Measurements from ENCODE around the gene SYTL3.
A peak's percentile ranks its signal among the peaks of the same experiment; 100 is the strongest.

SYTL3 gene

GRCh38 chr6:158703111-158703836 is 53.4 kb downstream of the SYTL3 start:
- no peak for DNase-seq

GRCh38 chr6:158703837-158704822 is 54.3 kb downstream of the SYTL3 start:
- DNase-seq, result peak; percentile 63

- no peak for DNase-seq
Observed at GRCh38 chr6:158705386-158706126, 55.7 kb downstream of the SYTL3 start.

- DNase-seq, result peak; percentile 73
Observed at GRCh38 chr6:158706369-158706982, 56.6 kb downstream of the SYTL3 start.

- peak; percentile 41 for DNase-seq
Observed at GRCh38 chr6:158707120-158707820, 57.4 kb downstream of the SYTL3 start.

- no peak for DNase-seq
Observed at GRCh38 chr6:158707821-158708195, 58.0 kb downstream of the SYTL3 start.

- DNase-seq, result no peak
Observed at GRCh38 chr6:158708239-158708638, 58.4 kb downstream of the SYTL3 start.

GRCh38 chr6:158709809-158710208 is 60.0 kb downstream of the SYTL3 start:
- no peak for DNase-seq

GRCh38 chr6:158711264-158711663 is 61.4 kb downstream of the SYTL3 start:
- DNase-seq, result no peak

GRCh38 chr6:158713469-158713868 is 63.6 kb downstream of the SYTL3 start:
- no peak for DNase-seq

- no peak for DNase-seq
Observed at GRCh38 chr6:158714706-158715105, 64.9 kb downstream of the SYTL3 start.

- DNase-seq, result no peak
Observed at GRCh38 chr6:158715330-158716311, 65.8 kb downstream of the SYTL3 start.

GRCh38 chr6:158717341-158718330 is 67.8 kb downstream of the SYTL3 start:
- DNase-seq, result no peak

GRCh38 chr6:158718461-158719046 is 68.7 kb downstream of the SYTL3 start:
- no peak for DNase-seq

- DNase-seq, result no peak
Observed at GRCh38 chr6:158722176-158722729, 72.4 kb downstream of the SYTL3 start.

- DNase-seq, result no peak
Observed at GRCh38 chr6:158725704-158726103, 75.8 kb downstream of the SYTL3 start.

- no peak for DNase-seq
Observed at GRCh38 chr6:158729906-158730540, 80.2 kb downstream of the SYTL3 start.

GRCh38 chr6:158730541-158730907 is 80.7 kb downstream of the SYTL3 start:
- no peak for DNase-seq
